Measurements from ENCODE around the gene EHMT1.

The EHMT1 gene

DNA sequence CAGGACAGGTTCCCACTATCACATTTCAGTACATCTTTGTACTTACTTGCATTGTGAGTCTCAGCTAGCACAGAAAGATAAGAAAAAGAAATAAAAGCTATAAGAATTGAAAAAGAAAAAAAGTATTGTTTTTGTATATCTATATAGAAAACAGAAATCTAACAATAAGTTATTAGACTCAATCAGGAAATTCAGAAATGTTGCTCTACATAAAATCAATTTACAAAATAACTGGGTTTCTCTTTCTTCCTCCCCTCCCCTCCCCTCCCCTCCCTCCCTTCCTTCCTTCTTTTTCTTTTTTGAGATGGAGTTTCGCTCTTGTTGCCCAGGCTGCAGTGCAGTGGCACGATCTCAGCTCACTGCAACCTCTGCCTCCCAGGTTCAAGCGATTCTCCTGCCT, 251.6 kb downstream of the EHMT1 start:
- Histone ChIP-seq H2BK5ac (ENCODE audit: low read depth, low read length, poor library complexity, severe bottlenecking) (no peak overlapping the region), H3K14ac (ENCODE audit: low read length in 2 of 2) (no peak overlapping the region), H3K18ac (ENCODE audit: low read depth in 1 of 2, low read length in 2 of 2) (no peak overlapping the region), H4K91ac (ENCODE audit: low read length) (no peak overlapping the region), H3K9ac (ENCODE audit: low read length) (no peak overlapping the region), H3K79me1 (replicated peaks; ENCODE audit: low read length, poor library complexity, severe bottlenecking) (no peaks in the 10 kb centered on the region), H3K27ac (ENCODE audit: low read length, poor library complexity, severe bottlenecking) (no peak overlapping the region), H4K8ac (ENCODE audit: low read length) (no peak overlapping the region), H3K4ac (ENCODE audit: low read depth in 1 of 2, low read length in 2 of 2) (no peak overlapping the region), H2AFZ (ENCODE audit: low read depth, low read length) (no peak overlapping the region), H3K36me3 (ENCODE audit: control insufficient read depth in 1 of 2, insufficient read depth in 2 of 2, low read depth in 1 of 2, low read length in 2 of 2) (no peaks in the 10 kb centered on the region), H3K4me3 (ENCODE audit: insufficient read depth in 1 of 2, low read depth in 1 of 2, low read length in 2 of 2) (no peak overlapping the region), H2BK12ac (ENCODE audit: low read length in 2 of 2) (no peak overlapping the region), H2AK5ac (ENCODE audit: low read length, severe bottlenecking) (no peak overlapping the region), H3K27me3 (ENCODE audit: control insufficient read depth in 1 of 2, insufficient read depth in 1 of 2, low read length in 2 of 2) (peaks cover 0 to 6% of the 10 kb centered on the region in 2 experiments), H3K9me3 (ENCODE audit: control insufficient read depth, low read length) (no peaks in the 10 kb centered on the region), H3K23ac (ENCODE audit: low read length in 2 of 2) (no peak overlapping the region), H3K4me2 (ENCODE audit: low read length, poor library complexity, severe bottlenecking) (no peak overlapping the region), H2BK120ac (ENCODE audit: low read depth, low read length) (no peak overlapping the region), H3K4me1 (ENCODE audit: control insufficient read depth, insufficient read depth, low read depth, low read length) (no peaks in the 10 kb centered on the region), H2BK15ac (ENCODE audit: low read depth, poor library complexity, severe bottlenecking) (no peak overlapping the region)
- DNase-seq: no peak
- WGBS: 88% methylated on average over 3 of the region's 3 CpGs

DNA sequence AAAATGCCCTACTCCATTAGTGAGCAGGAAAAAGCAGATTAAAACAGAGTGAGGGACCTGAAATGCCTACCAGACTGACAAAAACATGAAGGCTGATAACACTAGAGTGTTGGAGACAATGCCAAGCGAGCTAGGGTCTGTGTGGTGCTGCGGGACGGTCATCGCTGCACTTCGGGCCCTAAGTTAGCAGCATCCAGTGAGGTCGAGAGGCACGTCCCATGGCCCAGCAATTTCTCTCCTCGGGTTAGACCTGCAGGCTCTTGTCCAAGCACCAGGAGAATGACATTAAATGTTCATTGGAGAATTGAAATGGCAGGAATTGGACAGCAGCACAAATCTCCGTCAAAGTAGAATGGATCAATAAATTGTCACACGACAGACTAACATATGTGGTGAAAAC, 253.5 kb downstream of the EHMT1 start:
- Histone ChIP-seq H4K8ac (ENCODE audit: low read length) (no peak overlapping the region), H4K91ac (ENCODE audit: low read length) (no peak overlapping the region), H3K9me3 (ENCODE audit: control insufficient read depth, low read length) (peaks cover 3% of the 10 kb centered on the region), H3K4me3 (ENCODE audit: insufficient read depth in 1 of 2, low read depth in 1 of 2, low read length in 2 of 2) (no peak overlapping the region), H2AFZ (ENCODE audit: low read depth, low read length) (no peak overlapping the region), H2BK120ac (ENCODE audit: low read depth, low read length) (no peak overlapping the region), H2BK5ac (ENCODE audit: low read depth, low read length, poor library complexity, severe bottlenecking) (no peak overlapping the region), H3K14ac (ENCODE audit: low read length in 2 of 2) (no peak overlapping the region), H3K27ac (ENCODE audit: low read length, poor library complexity, severe bottlenecking) (no peak overlapping the region), H3K79me1 (replicated peaks; ENCODE audit: low read length, poor library complexity, severe bottlenecking) (no peaks in the 10 kb centered on the region), H2BK12ac (ENCODE audit: low read length in 2 of 2) (no peak overlapping the region), H3K36me3 (ENCODE audit: control insufficient read depth in 1 of 2, insufficient read depth in 2 of 2, low read depth in 1 of 2, low read length in 2 of 2) (no peaks in the 10 kb centered on the region), H3K23ac (ENCODE audit: low read length in 2 of 2) (no peak overlapping the region), H3K27me3 (ENCODE audit: control insufficient read depth in 1 of 2, insufficient read depth in 1 of 2, low read length in 2 of 2) (peaks cover 13 to 23% of the 10 kb centered on the region in 2 experiments), H3K18ac (ENCODE audit: low read depth in 1 of 2, low read length in 2 of 2) (no peak overlapping the region), H3K4ac (ENCODE audit: low read depth in 1 of 2, low read length in 2 of 2) (no peak overlapping the region), H3K4me1 (ENCODE audit: control insufficient read depth, insufficient read depth, low read depth, low read length) (no peaks in the 10 kb centered on the region), H2AK5ac (ENCODE audit: low read length, severe bottlenecking) (no peak overlapping the region), H2BK15ac (ENCODE audit: low read depth, poor library complexity, severe bottlenecking) (no peak overlapping the region), H3K9ac (ENCODE audit: low read length) (no peak overlapping the region), H3K4me2 (ENCODE audit: low read length, poor library complexity, severe bottlenecking) (no peak overlapping the region)
- WGBS: 79% methylated on average over 10 of the region's 10 CpGs
- DNase-seq: no peak

DNA sequence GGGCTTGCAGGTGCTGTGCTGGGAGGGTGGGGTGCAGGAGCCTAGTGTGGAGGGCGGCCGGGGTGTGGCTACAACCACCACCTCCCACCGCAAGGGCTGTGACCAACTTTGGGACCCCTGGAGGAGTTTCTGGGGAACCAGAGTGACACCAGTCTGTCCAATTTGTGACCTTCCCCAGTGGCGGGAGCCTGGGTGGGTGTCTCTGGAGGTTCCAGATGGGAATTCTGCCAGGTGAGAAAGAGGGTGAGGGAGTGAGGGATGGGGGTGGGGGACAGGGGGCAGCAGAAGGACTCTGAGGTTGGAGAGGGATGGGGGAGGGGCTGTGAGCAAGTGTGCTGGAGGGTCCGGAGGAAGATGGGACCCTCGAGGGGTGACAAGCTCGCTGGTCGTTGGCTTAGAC, 254.6 kb downstream of the EHMT1 start:
- peaks cover 3% of the 10 kb centered on the region for H3K9me3 ChIP-seq (ENCODE audit: control insufficient read depth, low read length)
- no peak overlapping the region for H4K91ac ChIP-seq (ENCODE audit: low read length)
- WGBS: 74% methylated on average over 4 of the region's 8 CpGs
- H3K27me3 ChIP-seq (ENCODE audit: control insufficient read depth in 1 of 2, insufficient read depth in 1 of 2, low read length in 2 of 2): peaks cover 13 to 26% of the 10 kb centered on the region in 2 experiments
- no peak overlapping the region for H3K27ac ChIP-seq (ENCODE audit: low read length, poor library complexity, severe bottlenecking)
- H2BK120ac ChIP-seq (ENCODE audit: low read depth, low read length): no peak overlapping the region
- H3K4me3 ChIP-seq (ENCODE audit: insufficient read depth in 1 of 2, low read depth in 1 of 2, low read length in 2 of 2): no peak overlapping the region
- H2BK5ac ChIP-seq (ENCODE audit: low read depth, low read length, poor library complexity, severe bottlenecking): no peak overlapping the region
- no peaks in the 10 kb centered on the region for H3K36me3 ChIP-seq (ENCODE audit: control insufficient read depth in 1 of 2, insufficient read depth in 2 of 2, low read depth in 1 of 2, low read length in 2 of 2)
- no peak overlapping the region for H3K23ac ChIP-seq (ENCODE audit: low read length in 2 of 2)
- DNase-seq: no peak
- H2BK12ac ChIP-seq (ENCODE audit: low read length in 2 of 2): no peak overlapping the region
- no peak overlapping the region for H3K18ac ChIP-seq (ENCODE audit: low read depth in 1 of 2, low read length in 2 of 2)
- no peak overlapping the region for H2BK15ac ChIP-seq (ENCODE audit: low read depth, poor library complexity, severe bottlenecking)
- no peak overlapping the region for H3K14ac ChIP-seq (ENCODE audit: low read length in 2 of 2)
- H2AK5ac ChIP-seq (ENCODE audit: low read length, severe bottlenecking): no peak overlapping the region
- H3K4ac ChIP-seq (ENCODE audit: low read depth in 1 of 2, low read length in 2 of 2): no peak overlapping the region
- no peaks in the 10 kb centered on the region for H3K79me1 ChIP-seq (replicated peaks; ENCODE audit: low read length, poor library complexity, severe bottlenecking)
- no peak overlapping the region for H3K4me2 ChIP-seq (ENCODE audit: low read length, poor library complexity, severe bottlenecking)
- no peak overlapping the region for H4K8ac ChIP-seq (ENCODE audit: low read length)
- peaks cover 3% of the 10 kb centered on the region for H3K4me1 ChIP-seq (ENCODE audit: control insufficient read depth, insufficient read depth, low read depth, low read length)
- H3K9ac ChIP-seq (ENCODE audit: low read length): no peak overlapping the region
- H2AFZ ChIP-seq (ENCODE audit: low read depth, low read length): no peak overlapping the region

DNA sequence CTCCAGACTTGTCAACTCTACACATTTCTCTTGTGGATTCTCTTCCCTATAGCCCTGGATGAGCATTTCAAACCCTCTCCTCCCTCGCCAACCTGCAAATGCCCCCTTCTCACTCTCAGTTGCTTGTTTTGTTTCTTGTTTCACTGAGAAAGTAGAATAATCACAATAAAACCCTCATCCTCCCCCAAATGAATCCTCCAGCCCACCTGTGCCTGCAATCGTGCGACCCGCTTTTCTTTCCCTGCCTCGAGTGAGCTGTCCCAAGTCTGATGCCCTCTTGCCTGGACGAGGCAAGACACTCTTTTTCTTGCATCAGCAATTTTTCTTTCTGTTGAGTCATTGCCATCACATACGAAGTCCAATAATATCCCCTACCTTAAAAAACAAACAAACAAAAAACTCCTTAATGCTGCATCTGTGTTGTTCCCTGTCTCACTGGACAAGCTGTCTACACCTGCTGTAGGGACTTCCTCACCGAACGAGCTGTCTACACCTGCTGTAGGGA, 255.1 kb downstream of the EHMT1 start:
- Histone ChIP-seq H3K18ac (ENCODE audit: low read depth in 1 of 2, low read length in 2 of 2) (no peak overlapping the region), H3K9ac (ENCODE audit: low read length) (no peak overlapping the region), H3K4me2 (ENCODE audit: low read length, poor library complexity, severe bottlenecking) (no peak overlapping the region), H2BK120ac (ENCODE audit: low read depth, low read length) (no peak overlapping the region), H3K36me3 (ENCODE audit: control insufficient read depth in 1 of 2, insufficient read depth in 2 of 2, low read depth in 1 of 2, low read length in 2 of 2) (no peaks in the 10 kb centered on the region), H2AK5ac (ENCODE audit: low read length, severe bottlenecking) (no peak overlapping the region), H3K4me1 (ENCODE audit: control insufficient read depth, insufficient read depth, low read depth, low read length) (peaks cover 8% of the 10 kb centered on the region), H3K4ac (ENCODE audit: low read depth in 1 of 2, low read length in 2 of 2) (no peak overlapping the region), H3K27ac (ENCODE audit: low read length, poor library complexity, severe bottlenecking) (no peak overlapping the region), H3K4me3 (ENCODE audit: insufficient read depth in 1 of 2, low read depth in 1 of 2, low read length in 2 of 2) (no peak overlapping the region), H3K27me3 (ENCODE audit: control insufficient read depth in 1 of 2, insufficient read depth in 1 of 2, low read length in 2 of 2) (peaks cover 15 to 27% of the 10 kb centered on the region in 2 experiments), H3K14ac (ENCODE audit: low read length in 2 of 2) (no peak overlapping the region), H3K9me3 (ENCODE audit: control insufficient read depth, low read length) (peaks cover 3% of the 10 kb centered on the region), H2AFZ (ENCODE audit: low read depth, low read length) (no peak overlapping the region), H2BK15ac (ENCODE audit: low read depth, poor library complexity, severe bottlenecking) (no peak overlapping the region), H2BK5ac (ENCODE audit: low read depth, low read length, poor library complexity, severe bottlenecking) (no peak overlapping the region), H3K23ac (ENCODE audit: low read length in 2 of 2) (no peak overlapping the region), H4K8ac (ENCODE audit: low read length) (no peak overlapping the region), H2BK12ac (ENCODE audit: low read length in 2 of 2) (no peak overlapping the region), H4K91ac (ENCODE audit: low read length) (no peak overlapping the region), H3K79me1 (replicated peaks; ENCODE audit: low read length, poor library complexity, severe bottlenecking) (no peaks in the 10 kb centered on the region)
- WGBS: 79% methylated on average over 9 of the region's 9 CpGs
- DNase-seq: no peak
